SK-N-SH (cell line): Measurements from ENCODE around the gene BEGAIN. TPM values are rescaled to one million over a fixed set of nuclear protein-coding genes. Genes with fewer than 3 reads are reported as not detected.

Experiments used
- CTCF ChIA-PET: fragments of 300-600, 350-600 bp; formaldehyde crosslinking; extraction: SDS; loops from one replicate; lab custom pipeline; 2021; lab: Yijun Ruan, JAX
- POLR2A ChIA-PET: fragments of 350-600 bp; sonication (Branson Sonifier 250); formaldehyde crosslinking; extraction: SDS; loops from one replicate; lab custom pipeline; 2020; ENCODE audit warnings: antibody characterized with exemption, inconsistent platforms; lab: Yijun Ruan, JAX
- DNase-seq: peaks from one replicate; pipeline ENCODE4 v3.0.0; 2012
- H2AFZ ChIP-seq: fragments of 200-600 bp; sonication (generic); 2 replicates; pipeline ENCODE4 v1.8.1; 2016; ENCODE audit warnings: antibody characterized with exemption, mild to moderate bottlenecking, low read depth
- H3F3A ChIP-seq: fragments of 200-600 bp; sonication (generic); replicated peaks from 2 replicates; pipeline ENCODE3; 2016; ENCODE audit warnings: antibody characterized with exemption, mild to moderate bottlenecking; ENCODE audit not compliant: insufficient read depth
- H3K27ac ChIP-seq, 2 experiments: fragments of 200-500 bp in 1 of 2; fragments of 200-600 bp in 1 of 2; sonication (Bioruptor generic) in 1 of 2; sonication (generic), shearing (Covaris generic) in 1 of 2; 2 replicates each; pipeline versions ENCODE4 v1.5.1 to v1.6.1; 2014 to 2016; ENCODE audit warnings: low read depth in 2 of 2, inconsistent platforms in 1 of 2, low read length in 1 of 2, mild to moderate bottlenecking in 1 of 2, mixed read lengths in 1 of 2
- H3K27me3 ChIP-seq: fragments of 200-600 bp; sonication (generic), shearing (Covaris generic); 2 replicates; pipeline ENCODE4 v1.6.1; 2016; ENCODE audit warnings: mixed run types; ENCODE audit not compliant: insufficient read depth
- H3K36me3 ChIP-seq, 2 experiments: fragments of 200-500 bp in 1 of 2; fragments of 200-600 bp in 1 of 2; sonication (Bioruptor generic) in 1 of 2; sonication (generic) in 1 of 2; replicated peaks in 1 of 2; 2 replicates each; pipeline versions ENCODE3 to v1.5.1; 2014 to 2016; ENCODE audit warnings: low read length in 1 of 2, mild to moderate bottlenecking in 1 of 2; ENCODE audit not compliant: insufficient read depth in 2 of 2, control insufficient read depth in 1 of 2
- H3K4me1 ChIP-seq, 2 experiments: fragments of 200-500 bp in 1 of 2; fragments of 200-600 bp in 1 of 2; sonication (Bioruptor generic) in 1 of 2; sonication (generic), shearing (Covaris generic) in 1 of 2; 2 replicates each; pipeline versions ENCODE4 v1.5.1 to v1.6.1; 2014 to 2016; ENCODE audit warnings: low read depth in 1 of 2, low read length in 1 of 2, mixed run types in 1 of 2; ENCODE audit not compliant: insufficient read depth in 2 of 2, control insufficient read depth in 1 of 2
- H3K4me2 ChIP-seq: fragments of 200-600 bp; sonication (generic), shearing (Covaris generic); 2 replicates; pipeline ENCODE4 v1.6.1; 2017; ENCODE audit warnings: mixed run types
- H3K4me3 ChIP-seq, 2 experiments: fragments of 200-500 bp in 1 of 2; fragments of 200-600 bp in 1 of 2; sonication (Bioruptor generic) in 1 of 2; sonication (generic), shearing (Covaris generic) in 1 of 2; 2 replicates each; pipeline versions ENCODE4 v1.5.1 to v1.8.1; 2014 to 2016; ENCODE audit warnings: low read depth in 2 of 2, inconsistent platforms in 1 of 2, low read length in 1 of 2, mild to moderate bottlenecking in 1 of 2, mixed read lengths in 1 of 2, moderate library complexity in 1 of 2
- H3K79me2 ChIP-seq: fragments of 200-600 bp; sonication (generic); 2 replicates; pipeline ENCODE4 v1.8.1; 2017; ENCODE audit warnings: mild to moderate bottlenecking; ENCODE audit not compliant: insufficient read depth
- H3K9ac ChIP-seq: fragments of 200-600 bp; sonication (generic); 2 replicates; pipeline ENCODE4 v1.6.1; 2017; ENCODE audit warnings: mixed run types
- H3K9me2 ChIP-seq: fragments of 200-600 bp; sonication (generic); 2 replicates; pipeline ENCODE4 v1.6.1; 2017; ENCODE audit warnings: mixed run types
- H3K9me3 ChIP-seq: fragments of 200-600 bp; sonication (generic); 2 replicates; pipeline ENCODE4 v1.6.1; 2017; ENCODE audit warnings: mixed run types, mild to moderate bottlenecking, moderate library complexity
- H4K20me1 ChIP-seq: fragments of 200-600 bp; sonication (generic); 2 replicates; pipeline ENCODE4 v1.6.1; 2017; ENCODE audit warnings: mild to moderate bottlenecking, mixed run types; ENCODE audit not compliant: insufficient read depth
- CTCF ChIP-seq: fragments of 200-600 bp; sonication (generic); IDR thresholded peaks from 2 replicates; pipeline ENCODE4 v1.6.1; 2017; ENCODE audit warnings: antibody characterized with exemption, mild to moderate bottlenecking, moderate library complexity
- EZH2phosphoT487 ChIP-seq: fragments of 200-600 bp; sonication (generic); IDR thresholded peaks from 2 replicates; pipeline ENCODE4 v1.6.1; 2017; ENCODE audit warnings: low read depth, mixed run types, mild to moderate bottlenecking, antibody characterized with exemption, moderate library complexity, borderline replicate concordance
- FOXJ3 ChIP-seq: sonication (generic); formaldehyde crosslinking; IDR thresholded peaks from 2 replicates; pipeline ENCODE4 v1.5.1; 2020; ENCODE audit warnings: mild to moderate bottlenecking, missing genetic modification reagents
- FOXM1 ChIP-seq: IDR thresholded peaks from 2 replicates; pipeline ENCODE4 v1.4.0; 2012; ENCODE audit warnings: low read depth, mild to moderate bottlenecking
- GATA2 ChIP-seq: sonication (generic); formaldehyde crosslinking; IDR thresholded peaks from 2 replicates; pipeline ENCODE4 v1.5.0; 2020; ENCODE audit warnings: mild to moderate bottlenecking, missing genetic modification reagents
- IRF3 ChIP-seq: fragments of 150-350 bp; IDR thresholded peaks from 2 replicates; pipeline ENCODE4 v1.6.1; 2016; ENCODE audit warnings: mild to moderate bottlenecking, low read depth, low read length
- MAX ChIP-seq: IDR thresholded peaks from 2 replicates; pipeline ENCODE4 v1.4.0; 2012; ENCODE audit warnings: low read depth
- MEF2A ChIP-seq: IDR thresholded peaks from 2 replicates; pipeline ENCODE4 v1.4.0; 2012; ENCODE audit warnings: low read depth, borderline replicate concordance
- NFIC ChIP-seq: IDR thresholded peaks from 2 replicates; pipeline ENCODE4 v1.4.0; 2012; ENCODE audit warnings: borderline replicate concordance
- PBX3 ChIP-seq: IDR thresholded peaks from 2 replicates; pipeline ENCODE4; 2012
- POLR2AphosphoS5 ChIP-seq: IDR thresholded peaks from 2 replicates; pipeline ENCODE4 v1.6.1; 2012; ENCODE audit warnings: low read depth, low read length
- REST ChIP-seq: IDR thresholded peaks from 2 replicates; pipeline ENCODE4 v1.6.1; 2012; ENCODE audit warnings: mild to moderate bottlenecking, low read depth, low read length, moderate library complexity
- SIN3A ChIP-seq: IDR thresholded peaks from 2 replicates; pipeline ENCODE4 v1.6.1; 2012; ENCODE audit warnings: low read depth, mild to moderate bottlenecking, low read length, moderate library complexity, borderline replicate concordance
- TAF1 ChIP-seq: IDR thresholded peaks from 2 replicates; pipeline ENCODE4 v1.6.1; 2012; ENCODE audit warnings: low read depth, mild to moderate bottlenecking, low read length, moderate library complexity, borderline replicate concordance
- TCF12 ChIP-seq: IDR thresholded peaks from 2 replicates; pipeline ENCODE4 v1.4.0; 2012
- TEAD4 ChIP-seq: IDR thresholded peaks from 2 replicates; pipeline ENCODE4 v1.4.0; 2012; ENCODE audit warnings: mild to moderate bottlenecking, borderline replicate concordance; ENCODE audit not compliant: insufficient read depth
- USF1 ChIP-seq: IDR thresholded peaks from 2 replicates; pipeline ENCODE4 v1.4.0; 2012; ENCODE audit warnings: low read depth, borderline replicate concordance
- polyA plus RNA-seq, 3 experiments: library from polyadenylated mRNA; depleted of rRNA; stranded (reverse); fragments of >200 nt; gene quantifications; 2 replicates each; pipeline ENCODE4 v1.2.3, GENCODE V29; 2012

BEGAIN gene
- polyA plus RNA-seq, 1 of the 3 experiments (the other 2 are of a cell fraction) = 4.2 TPM

- no peak overlapping the region for H2AFZ ChIP-seq
- POLR2A ChIA-PET = interaction anchor here (1.7 kb wide), 1 partner anchor 46 kb away, joined by 9 read pairs; no protein-coding TSS in a partner anchor
- CTCF ChIA-PET = interaction anchor here (0.9 to 1.4 kb wide), 3 partner anchors 47 to 104 kb away, joined by 3 to 6 read pairs (median 6); no protein-coding TSS in a partner anchor
- H4K20me1 ChIP-seq = peaks cover 16% of the 10 kb centered on the region
- H3K4me2 ChIP-seq = no peak overlapping the region
- TF ChIP-seq USF1 = no peak
- no peak for TF ChIP-seq MAX
- no peak for TF ChIP-seq REST
- TF ChIP-seq EZH2phosphoT487 = no peak
- TF ChIP-seq FOXM1 = no peak
- no peak for TF ChIP-seq GATA2
- no peak for TF ChIP-seq PBX3
- no peak for TF ChIP-seq CTCF
- TF ChIP-seq TCF12 = no peak
- no peak for TF ChIP-seq IRF3
- TF ChIP-seq POLR2AphosphoS5 = no peak
- TF ChIP-seq NFIC = no peak
- no peak for TF ChIP-seq FOXJ3 (CRISPR knock-in tag)
- no peak for TF ChIP-seq SIN3A
- no peak for TF ChIP-seq MEF2A
- no peak for TF ChIP-seq TEAD4
- no peak for TF ChIP-seq TAF1
- no peak overlapping the region for H3K4me3 ChIP-seq
- peaks cover 4 to 68% of the 10 kb centered on the region in 2 experiments; a peak in 2 of 4 replicates for H3K4me1 ChIP-seq
- no peaks in the 10 kb centered on the region for H3K79me2 ChIP-seq
- peaks cover 20% of the 10 kb centered on the region for H3F3A ChIP-seq
- H3K9me2 ChIP-seq = no peaks in the 10 kb centered on the region
- H3K9me3 ChIP-seq = no peaks in the 10 kb centered on the region
- no peak overlapping the region for H3K9ac ChIP-seq
- H3K27me3 ChIP-seq = no peaks in the 10 kb centered on the region
- no peak for DNase-seq
- H3K36me3 ChIP-seq = peaks cover 0 to 10% of the 10 kb centered on the region in 2 experiments
- H3K27ac ChIP-seq = peak overlapping the region; percentile 89 to 96; a peak in 3 of 4 replicates
Measured at GRCh38 chr14:100487304-100487703, 99.9 kb downstream of the BEGAIN start.
